Hematopoietic multipotent progenitor cell treated with erythropoietin and hydrocortisone succinate and interleukin-3 and kit ligand, for 15 days (in vitro differentiated cells): Measurements from ENCODE around the gene NEU2.
"Not testable (repeated sequence)": the region's sequence is repeated elsewhere in the genome, so short reads cannot be mapped to it uniquely, and the experiment has no call there.

ENCODE experiments used
- DNase-seq: peaks from one replicate; pipeline ENCODE4 v3.0.0-alpha.2; 2015; ENCODE audit warnings: low spot score

Gene NEU2

DNA sequence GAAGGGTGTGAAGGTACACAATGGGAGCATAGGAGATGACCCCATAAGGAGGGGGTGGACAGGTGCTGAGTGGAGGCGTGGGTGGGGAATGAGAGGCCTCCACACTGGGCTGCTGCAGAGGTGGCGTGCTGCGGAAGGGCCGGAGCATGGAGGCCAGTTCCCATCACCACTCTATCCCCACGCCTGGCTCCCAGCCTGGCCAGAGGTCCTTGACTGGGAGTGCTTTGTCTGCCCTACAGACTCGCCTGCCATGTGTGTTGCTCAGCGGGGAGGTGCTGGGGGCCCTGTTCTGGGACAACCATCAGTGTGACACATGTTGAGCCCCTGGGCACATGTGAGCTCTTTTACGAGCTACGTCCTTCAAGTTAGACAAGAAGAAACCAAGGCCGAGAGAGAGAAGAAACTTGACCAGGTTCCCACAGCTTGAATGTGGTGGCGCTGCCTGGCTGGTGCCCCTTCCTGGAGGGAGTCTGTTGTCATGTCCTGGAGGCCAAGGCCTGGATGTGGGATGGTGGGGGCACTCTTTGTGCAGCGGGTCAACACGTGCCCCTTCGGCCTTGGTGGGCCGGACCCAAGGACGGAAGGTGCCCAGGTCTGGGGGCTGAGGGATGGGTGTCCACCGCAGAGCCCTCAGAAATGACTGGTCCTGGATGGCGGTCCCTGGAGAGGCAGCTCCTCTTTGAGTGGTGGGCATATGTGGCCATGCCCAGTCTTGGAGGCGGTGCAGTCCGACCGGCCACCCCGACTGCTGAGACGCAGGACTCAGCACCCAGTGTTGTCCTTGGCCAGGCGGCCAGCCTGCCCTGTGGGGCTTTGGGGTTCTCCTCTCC lies 26.5 kb downstream of the NEU2 start:
- DNase-seq = no peak

DNA sequence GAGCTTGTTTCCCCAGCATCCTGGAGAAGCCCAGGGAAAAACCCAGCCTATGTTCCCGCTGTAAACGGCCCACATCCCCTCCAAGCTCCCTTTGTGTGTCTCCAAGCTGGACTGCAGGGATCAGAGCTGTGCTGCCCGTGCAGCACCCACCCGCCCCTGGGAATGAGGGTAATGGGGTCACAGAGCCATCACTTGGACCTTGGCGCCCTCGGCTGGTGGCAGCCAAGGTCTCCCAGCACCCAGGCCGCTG lies 27.0 kb downstream of the NEU2 start:
- no peak for DNase-seq

GRCh38 chr2:233059797-233060500 lies 27.5 kb downstream of the NEU2 start, which contains the start of gene INPP5D:
Gene INPP5D (plus strand): TSS chr2:233060342. CDS start chr2:233060479, 137 bp downstream.
- DNase-seq = peak; percentile 65

GRCh38 chr2:233060501-233060979 lies 28.1 kb downstream of the NEU2 start:
- DNase-seq = no peak

GRCh38 chr2:233060980-233061590 lies 28.6 kb downstream of the NEU2 start:
- no peak for DNase-seq

- DNase-seq = peak; percentile 76
Observed at GRCh38 chr2:233061591-233062450, 29.3 kb downstream of the NEU2 start.

DNA sequence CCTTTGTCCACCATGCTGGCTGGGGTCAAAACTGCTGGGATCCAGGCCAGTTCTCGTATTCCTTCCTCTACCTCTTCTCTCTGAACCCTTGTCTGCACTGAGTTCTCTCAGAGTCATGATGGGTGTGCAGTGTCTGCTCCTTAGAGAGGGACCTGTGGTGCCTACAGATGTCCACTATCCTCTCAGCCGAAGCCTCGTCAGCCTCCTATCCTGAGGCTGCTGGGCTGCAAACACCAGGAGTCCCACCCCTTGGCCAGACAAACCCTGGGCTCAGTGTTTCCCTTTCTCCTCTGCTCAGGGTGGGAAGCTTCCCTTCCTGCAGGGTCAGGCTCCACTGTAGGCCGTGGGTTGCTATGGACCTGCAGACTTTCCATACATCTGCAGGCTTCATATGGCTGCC lies 30.0 kb downstream of the NEU2 start:
- DNase-seq = peak; percentile 41

GRCh38 chr2:233062946-233063268 lies 30.4 kb downstream of the NEU2 start:
- DNase-seq = no peak

DNA sequence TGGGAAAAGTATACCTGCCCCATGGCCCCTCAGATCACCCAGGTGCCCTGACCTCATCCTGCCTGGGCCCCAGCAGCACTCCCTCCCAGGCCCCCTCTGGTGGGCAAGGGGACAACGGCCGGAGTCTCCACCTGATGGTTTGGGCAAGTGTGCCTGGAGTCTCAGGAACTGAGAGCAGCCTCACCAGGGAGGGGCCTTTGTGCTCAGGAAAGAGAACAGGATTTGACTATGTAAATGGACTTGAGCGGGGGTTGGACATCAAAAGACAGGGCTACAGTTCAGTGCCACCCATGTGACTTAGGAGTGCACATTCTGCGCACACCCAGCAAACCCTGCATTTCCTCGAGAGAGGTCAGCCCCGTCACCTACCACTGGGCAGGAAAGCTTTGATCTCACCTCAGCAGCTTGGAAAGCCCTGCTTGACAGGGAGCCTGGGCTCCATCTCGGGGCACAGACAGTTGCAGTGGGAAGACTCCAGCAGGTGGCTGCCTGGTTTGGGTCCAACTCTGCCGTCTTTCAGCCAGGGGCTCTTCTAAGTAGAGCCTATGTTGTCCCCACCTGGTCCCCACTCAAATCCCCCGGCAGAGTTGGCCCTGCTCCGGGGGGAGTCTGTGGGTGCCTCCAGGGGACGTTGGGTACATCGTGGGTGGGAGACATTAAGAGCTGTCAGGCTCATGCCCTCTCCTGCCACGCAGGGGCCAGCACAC lies 30.9 kb downstream of the NEU2 start:
- DNase-seq = peak; percentile 43

GRCh38 chr2:233063976-233064411 lies 31.5 kb downstream of the NEU2 start:
- no peak for DNase-seq

DNA sequence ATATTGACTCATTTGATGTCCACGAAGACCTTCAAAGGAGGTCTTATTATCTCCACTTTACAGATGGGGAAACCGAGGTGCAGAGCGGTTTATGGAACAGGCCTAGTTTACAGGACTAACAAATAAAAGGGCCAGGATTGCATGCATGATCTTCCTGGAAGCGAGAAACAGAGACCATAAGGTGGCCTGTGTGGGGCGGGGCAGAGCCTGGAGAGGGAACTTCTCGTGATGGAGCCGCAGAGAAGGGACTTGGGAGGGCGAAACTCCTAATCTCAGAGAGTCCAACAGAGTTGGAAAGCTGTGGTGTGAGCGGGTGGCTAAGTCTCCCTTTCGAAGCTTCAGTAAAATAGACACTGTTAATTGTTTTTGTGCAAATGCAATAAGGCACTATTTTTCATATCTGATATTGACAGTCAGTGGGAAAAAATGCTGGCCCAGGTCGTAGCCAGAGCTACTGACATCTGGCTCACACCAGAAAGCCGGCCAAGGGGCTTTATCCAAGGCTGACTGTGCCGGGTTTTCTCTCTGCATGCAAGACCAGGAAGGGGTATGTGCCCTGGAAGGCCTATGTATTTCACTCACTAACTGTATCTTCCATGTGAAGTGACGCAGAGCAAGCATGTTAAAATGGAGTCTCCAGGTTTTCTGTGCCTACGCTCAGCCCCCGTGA lies 32.2 kb downstream of the NEU2 start:
- DNase-seq = no peak

- DNase-seq = not testable (repeated sequence)
Observed at GRCh38 chr2:233065200-233065589, 32.7 kb downstream of the NEU2 start.

DNA sequence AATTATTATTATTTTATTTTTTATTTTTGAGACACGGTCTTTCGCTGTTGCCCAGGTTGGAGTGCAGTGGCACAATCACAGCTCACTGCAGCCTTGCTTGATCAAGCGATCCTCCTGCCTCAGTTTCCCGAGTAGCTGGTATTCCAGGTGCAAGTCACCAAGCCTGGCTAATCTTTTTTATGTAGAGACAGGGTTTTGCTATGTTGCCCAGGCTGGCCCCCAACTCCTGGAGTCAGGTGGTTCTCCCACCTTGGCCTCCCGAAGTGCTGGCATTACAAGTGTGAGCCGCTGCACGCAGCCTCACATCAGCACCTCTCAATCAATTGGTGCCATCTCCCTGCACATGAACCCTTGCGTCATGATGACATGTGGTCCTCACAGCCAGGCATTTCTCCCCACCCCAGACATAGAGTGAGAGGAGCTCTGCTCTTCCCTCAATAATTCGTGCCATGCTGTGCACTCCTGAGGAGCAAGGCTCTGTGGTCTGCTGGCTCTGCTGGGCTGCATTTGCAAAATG lies 33.5 kb downstream of the NEU2 start:
- no peak for DNase-seq

GRCh38 chr2:233068762-233069418 lies 36.4 kb downstream of the NEU2 start:
- no peak for DNase-seq

DNA sequence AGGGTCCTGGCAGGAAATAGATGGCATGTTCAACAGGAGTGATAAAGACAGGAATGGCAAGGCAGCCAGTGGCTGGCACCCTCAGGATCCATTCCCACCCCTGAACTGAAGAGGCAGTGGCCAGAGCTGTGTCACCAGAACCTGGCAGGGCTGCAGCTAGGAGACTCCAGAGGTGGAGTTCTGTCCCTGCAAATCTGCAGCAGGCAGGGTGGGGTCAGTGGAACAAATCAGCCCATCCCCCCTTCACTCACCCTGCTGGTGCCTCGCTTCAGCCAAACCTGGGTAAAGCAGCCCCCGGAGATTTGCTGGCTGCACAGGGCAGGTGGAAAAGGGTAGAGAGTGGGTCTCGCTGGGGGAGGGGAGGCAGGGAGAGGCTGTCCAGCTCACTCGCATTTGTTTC lies 40.4 kb downstream of the NEU2 start:
- DNase-seq = no peak

- no peak for DNase-seq
Observed at GRCh38 chr2:233074106-233074505, 41.6 kb downstream of the NEU2 start.

DNA sequence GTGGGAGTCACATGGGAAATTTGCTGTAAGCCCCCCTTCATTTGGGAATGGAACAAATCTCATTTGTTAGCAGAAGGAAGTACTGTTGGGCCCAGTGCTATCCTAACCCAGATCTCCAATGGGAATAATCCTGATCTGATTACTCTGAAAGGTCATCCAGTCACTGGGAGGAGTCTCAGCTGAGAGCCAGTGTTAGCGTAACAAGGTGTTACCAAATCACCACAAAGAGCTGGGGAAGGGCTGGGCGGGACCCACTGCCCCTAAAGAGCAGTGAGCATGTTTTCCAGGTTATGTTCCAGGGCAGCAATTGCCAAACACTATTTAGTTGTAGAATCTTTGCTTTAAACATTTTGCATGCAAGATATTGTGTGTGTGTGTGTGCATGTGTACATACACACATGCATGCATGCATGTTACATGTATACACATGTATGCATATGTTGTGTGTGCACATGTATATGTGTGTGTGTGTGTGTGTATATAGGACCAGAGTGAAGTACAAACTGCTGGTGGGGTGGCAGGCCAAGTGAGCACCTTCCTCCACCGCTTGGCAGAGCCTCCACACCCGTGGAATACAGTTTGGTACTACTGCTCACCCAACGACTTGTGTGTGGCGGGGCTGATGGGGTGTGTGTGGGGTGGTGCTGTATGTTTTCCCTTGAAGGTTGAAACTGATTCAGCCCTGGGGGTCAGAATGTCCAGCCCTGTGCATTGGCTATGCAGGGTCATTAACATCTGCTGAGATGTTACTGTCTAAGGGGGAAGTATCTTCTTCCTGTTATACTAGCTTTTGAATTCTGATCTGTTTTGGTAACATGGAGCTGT lies 42.9 kb downstream of the NEU2 start:
- DNase-seq = no peak

DNA sequence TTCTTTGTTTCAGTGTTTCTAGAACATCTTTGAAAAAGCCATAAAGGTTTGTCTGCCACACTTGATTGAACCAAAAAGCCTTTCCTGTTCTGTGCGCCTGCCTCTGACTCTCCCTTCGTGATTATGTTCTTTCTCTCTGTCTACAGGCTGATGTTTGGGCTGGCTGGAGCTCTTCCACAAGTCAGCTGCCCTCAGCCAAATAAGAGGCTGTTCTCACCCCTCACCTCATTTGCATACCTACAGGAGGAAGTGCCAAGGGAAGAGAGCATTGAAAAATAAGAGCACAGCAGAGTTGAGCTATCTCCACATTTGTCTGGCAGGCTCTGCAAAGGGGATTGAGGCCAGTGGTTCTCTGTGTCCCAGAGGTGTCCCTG lies 43.5 kb downstream of the NEU2 start:
- no peak for DNase-seq

DNA sequence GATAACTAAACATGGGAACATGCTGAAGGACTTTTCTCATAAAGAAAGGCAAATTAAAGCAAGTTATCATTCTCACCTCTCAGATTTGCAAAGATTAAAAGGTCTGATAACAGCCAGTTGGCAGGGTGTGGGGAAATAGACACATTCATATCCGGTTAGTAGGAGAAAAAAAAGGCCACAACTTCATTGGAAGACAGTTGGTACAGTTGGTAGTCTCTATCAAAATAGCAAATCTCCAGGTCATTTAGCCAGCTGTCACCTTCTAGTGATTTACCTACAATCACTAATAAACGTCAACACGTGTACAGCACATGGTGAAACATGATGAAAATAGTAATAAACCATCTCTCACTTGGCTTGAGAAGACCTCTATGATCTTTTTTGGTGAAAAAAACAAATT lies 44.3 kb downstream of the NEU2 start:
- DNase-seq = no peak
